KMS-11 (cell line): ENCODE measurements around the gene DEFB129.
"Not testable (repeated sequence)": the region's sequence is repeated elsewhere in the genome, so short reads cannot be mapped to it uniquely, and the experiment has no call there.

Experiments used
- H2AFZ ChIP-seq: fragments of 200-600 bp; sonication (generic); 2 replicates; pipeline ENCODE4 v1.6.1; 2016; ENCODE audit warnings: antibody characterized with exemption, mixed run types, low read depth
- H3K27ac ChIP-seq: fragments of 200-600 bp; sonication (generic); 2 replicates; pipeline ENCODE4 v1.6.1; 2016; ENCODE audit warnings: mild to moderate bottlenecking, mixed run types
- H3K27me3 ChIP-seq: fragments of 200-600 bp; sonication (generic); 2 replicates; pipeline ENCODE4 v1.6.1; 2017; ENCODE audit warnings: mild to moderate bottlenecking, low read depth, mixed run types, moderate library complexity; ENCODE audit not compliant: insufficient read depth
- H3K36me3 ChIP-seq: fragments of 200-600 bp; sonication (generic); 2 replicates; pipeline ENCODE4 v1.6.1; 2017; ENCODE audit warnings: mild to moderate bottlenecking, mixed run types; ENCODE audit not compliant: insufficient read depth
- H3K4me1 ChIP-seq: fragments of 200-600 bp; sonication (generic); 2 replicates; pipeline ENCODE4 v1.6.1; 2016; ENCODE audit warnings: mild to moderate bottlenecking, low read depth, mixed run types; ENCODE audit not compliant: poor library complexity, severe bottlenecking
- H3K4me2 ChIP-seq: fragments of 200-600 bp; sonication (generic); 2 replicates; pipeline ENCODE4 v1.7.0; 2016; ENCODE audit warnings: mild to moderate bottlenecking, mixed run types
- H3K4me3 ChIP-seq: fragments of 200-600 bp; sonication (generic); IDR thresholded peaks from 2 replicates; pipeline ENCODE4 v1.6.1; 2017; ENCODE audit warnings: low read depth, low read length, mixed read lengths; ENCODE audit not compliant: insufficient read depth
- H3K79me2 ChIP-seq: fragments of 200-600 bp; sonication (generic); 2 replicates; pipeline ENCODE4 v1.6.1; 2016; ENCODE audit warnings: low read depth, mixed run types; ENCODE audit not compliant: insufficient read depth
- H3K9ac ChIP-seq: fragments of 200-600 bp; sonication (generic); 2 replicates; pipeline ENCODE4 v1.6.1; 2016; ENCODE audit warnings: mild to moderate bottlenecking, mixed run types
- H4K20me1 ChIP-seq: fragments of 200-600 bp; sonication (generic); 2 replicates; pipeline ENCODE4 v1.6.1; 2016; ENCODE audit warnings: mild to moderate bottlenecking, mixed run types; ENCODE audit not compliant: insufficient read depth
- CTCF ChIP-seq: fragments of 200-600 bp; sonication (generic); conservative IDR thresholded peaks from 2 replicates; pipeline ENCODE4 v1.6.1; 2017; ENCODE audit warnings: low read depth, mild to moderate bottlenecking, antibody characterized with exemption, low read length, moderate library complexity, mixed read lengths

The DEFB129 gene

GRCh38 chr20:251354-251753 lies 24.3 kb downstream of the DEFB129 start:
- H3K4me2 ChIP-seq: no peak overlapping the region
- no peaks in the 10 kb centered on the region for H3K79me2 ChIP-seq
- no peak for TF ChIP-seq CTCF
- H3K27me3 ChIP-seq: no peaks in the 10 kb centered on the region
- no peak overlapping the region for H2AFZ ChIP-seq
- no peak overlapping the region for H3K4me3 ChIP-seq
- H4K20me1 ChIP-seq: no peaks in the 10 kb centered on the region
- no peak overlapping the region for H3K27ac ChIP-seq
- H3K36me3 ChIP-seq: no peaks in the 10 kb centered on the region
- H3K9ac ChIP-seq: no peak overlapping the region
- no peaks in the 10 kb centered on the region for H3K4me1 ChIP-seq

GRCh38 chr20:252801-253200 lies 25.7 kb downstream of the DEFB129 start:
- Histone ChIP-seq H3K27me3 (no peaks in the 10 kb centered on the region), H3K79me2 (no peaks in the 10 kb centered on the region), H3K4me1 (no peaks in the 10 kb centered on the region), H3K9ac (no peak overlapping the region), H4K20me1 (no peaks in the 10 kb centered on the region), H3K4me2 (no peak overlapping the region), H3K36me3 (no peaks in the 10 kb centered on the region), H3K27ac (no peak overlapping the region), H2AFZ (no peak overlapping the region), H3K4me3 (no peak overlapping the region)
- TF ChIP-seq CTCF: no peak

- not testable (repeated sequence) for H3K27me3 ChIP-seq, H3K4me2 ChIP-seq, H3K9ac ChIP-seq, H3K4me3 ChIP-seq, H4K20me1 ChIP-seq, H3K79me2 ChIP-seq, H3K36me3 ChIP-seq, H3K27ac ChIP-seq, H2AFZ ChIP-seq, H3K4me1 ChIP-seq
Observed at GRCh38 chr20:253447-253846, 26.4 kb downstream of the DEFB129 start.

- H3K4me2 ChIP-seq: no peak within 1 kb of the TSS
- no peaks in the 10 kb centered on the region for H4K20me1 ChIP-seq
- no peaks in the 10 kb centered on the region for H3K79me2 ChIP-seq
- no peak within 1 kb of the TSS for H2AFZ ChIP-seq
- no peak for TF ChIP-seq CTCF
- H3K27me3 ChIP-seq: no peaks in the 10 kb centered on the region
- H3K36me3 ChIP-seq: no peaks in the 10 kb centered on the region
- no peak within 1 kb of the TSS for H3K27ac ChIP-seq
- H3K4me1 ChIP-seq: no peaks in the 10 kb centered on the region
- no peak within 1 kb of the TSS for H3K9ac ChIP-seq
- no peak within 1 kb of the TSS for H3K4me3 ChIP-seq
Observed at GRCh38 chr20:257419-257818, 30.4 kb downstream of the DEFB129 start, which contains the start of gene DEFB132. Gene DEFB132 (plus strand): TSS chr20:257724. CDS start chr20:257779, 55 bp downstream.

GRCh38 chr20:258269-258858 lies 31.3 kb downstream of the DEFB129 start:
- no peak overlapping the region for H3K9ac ChIP-seq
- H3K79me2 ChIP-seq: no peaks in the 10 kb centered on the region
- no peak overlapping the region for H3K4me2 ChIP-seq
- no peak overlapping the region for H3K27ac ChIP-seq
- no peaks in the 10 kb centered on the region for H3K4me1 ChIP-seq
- H2AFZ ChIP-seq: no peak overlapping the region
- no peak for TF ChIP-seq CTCF
- no peaks in the 10 kb centered on the region for H3K27me3 ChIP-seq
- no peaks in the 10 kb centered on the region for H3K36me3 ChIP-seq
- no peak overlapping the region for H3K4me3 ChIP-seq
- H4K20me1 ChIP-seq: no peaks in the 10 kb centered on the region
